HG02763 (cell line): Measurements from ENCODE around the gene TKFC.

Experiments used
- ATAC-seq: cut with Tn5 transposase; IDR thresholded peaks from one replicate; pipeline ENCODE4 v1.9.1; 2021; ENCODE audit warnings: mild to moderate bottlenecking, moderate library complexity; ENCODE audit not compliant: unreplicated experiment

TKFC gene

DNA sequence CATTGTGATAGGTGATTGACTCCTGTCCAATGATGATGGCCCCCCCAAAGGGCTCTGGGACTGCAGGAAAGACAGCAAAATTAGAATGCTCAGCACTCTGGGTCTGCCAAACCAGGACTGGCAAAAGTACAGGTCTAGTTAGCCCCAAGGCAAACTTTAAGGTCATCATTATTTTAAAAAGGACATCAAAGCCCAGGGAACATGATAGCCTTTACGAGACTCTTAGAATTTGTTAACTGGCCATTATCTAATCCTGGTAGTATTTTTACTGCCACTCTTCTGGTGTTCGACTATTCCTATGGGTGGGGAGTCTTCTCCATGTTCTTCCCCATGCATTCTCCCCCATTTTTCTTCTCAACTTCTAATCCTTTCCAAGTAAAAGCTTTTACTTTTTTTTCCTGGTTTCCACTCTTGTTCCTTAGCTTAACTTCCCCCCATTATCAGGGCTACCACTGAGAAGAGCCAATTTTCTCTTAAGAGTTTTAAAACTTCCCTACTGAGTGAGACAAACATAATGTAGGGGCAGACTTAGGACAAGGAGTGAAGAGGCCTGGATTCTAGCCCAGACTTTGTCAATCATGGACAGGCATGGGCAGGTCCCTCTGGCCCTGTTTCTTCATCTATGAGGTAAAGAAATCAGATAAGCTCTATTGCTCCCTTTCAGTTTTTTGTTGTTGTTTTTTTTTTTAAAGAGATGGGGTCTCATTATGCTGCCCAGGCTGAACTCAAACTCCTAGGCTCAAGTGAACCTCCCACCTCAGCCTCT lies 7.2 kb upstream of the TKFC start:
- no peak for ATAC-seq

DNA sequence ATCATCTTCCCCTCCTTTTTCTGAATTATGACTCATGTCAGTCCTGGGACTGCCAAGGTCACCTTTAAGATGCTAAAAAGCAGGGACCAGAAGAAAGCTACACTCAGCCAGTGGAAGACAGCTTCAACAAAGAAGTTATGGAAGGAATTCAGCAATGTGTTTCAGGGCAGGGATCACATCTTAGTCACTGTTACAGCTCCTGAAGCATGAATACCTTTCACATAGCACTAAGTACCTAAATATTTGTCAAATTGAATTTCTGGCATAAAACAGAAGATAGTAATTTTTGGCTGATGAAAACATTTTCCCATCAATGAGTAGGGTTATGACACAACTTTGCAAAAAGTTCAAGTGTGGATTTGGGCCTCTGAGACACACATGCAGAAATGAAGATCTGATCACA lies 5.4 kb upstream of the TKFC start:
- no peak for ATAC-seq

DNA sequence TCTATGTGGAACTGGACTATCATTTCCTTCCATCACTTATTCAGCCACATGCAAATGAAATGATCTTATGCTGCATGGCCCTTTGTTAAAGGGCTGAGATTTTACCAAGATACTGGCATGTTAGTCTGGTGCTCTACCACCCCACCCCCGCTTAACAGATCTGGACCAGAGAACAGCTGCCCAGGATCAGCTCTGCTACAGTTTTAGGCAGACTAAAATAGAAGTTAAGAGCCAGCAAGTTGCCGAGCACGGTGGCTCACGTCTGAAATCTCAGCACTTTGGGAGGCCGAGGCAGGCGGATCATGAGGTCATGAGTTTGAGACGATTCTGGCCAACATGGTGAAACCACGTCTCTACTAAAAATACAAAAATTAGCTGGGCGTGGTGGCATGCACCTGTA lies 4.7 kb upstream of the TKFC start:
- no peak for ATAC-seq

DNA sequence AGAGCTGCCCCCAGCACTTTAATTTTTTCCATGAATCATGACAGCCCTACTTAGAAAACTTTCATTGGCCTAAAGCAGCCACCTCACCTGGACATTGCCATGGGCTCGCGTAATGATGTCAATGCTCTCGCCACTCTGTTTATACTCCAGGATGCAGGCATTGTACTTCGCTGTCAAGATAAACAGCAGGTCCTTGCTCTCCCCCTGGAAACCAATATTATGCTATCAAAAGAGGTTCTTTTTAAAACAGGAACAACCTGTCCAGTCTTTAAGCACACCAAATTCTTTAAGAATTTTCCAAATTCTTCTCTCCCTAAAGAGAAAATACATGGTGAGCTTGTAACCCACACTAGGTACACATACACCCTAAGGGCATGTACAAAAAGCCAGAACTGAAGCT lies 3.2 kb upstream of the TKFC start:
- no peak for ATAC-seq

DNA sequence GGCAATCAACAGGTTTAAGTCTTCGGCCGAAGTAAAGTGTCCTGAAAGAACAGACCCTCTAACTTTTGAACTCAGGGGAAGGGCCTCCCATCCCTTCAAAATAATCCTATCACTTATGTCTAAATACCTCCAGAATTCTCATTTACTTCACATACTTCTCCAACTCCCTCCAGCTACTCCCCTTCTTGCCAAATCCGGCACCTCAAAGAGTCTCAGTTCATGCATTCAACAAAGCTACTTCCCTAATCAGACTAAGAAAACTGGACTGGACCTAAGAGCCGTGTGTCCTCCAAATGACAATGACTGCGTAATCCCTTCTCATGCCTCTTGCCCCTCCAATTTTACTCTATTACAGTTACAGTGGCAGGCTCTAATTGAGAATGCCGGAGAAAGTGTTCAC lies 1.4 kb upstream of the TKFC start:
- no peak for ATAC-seq

DNA sequence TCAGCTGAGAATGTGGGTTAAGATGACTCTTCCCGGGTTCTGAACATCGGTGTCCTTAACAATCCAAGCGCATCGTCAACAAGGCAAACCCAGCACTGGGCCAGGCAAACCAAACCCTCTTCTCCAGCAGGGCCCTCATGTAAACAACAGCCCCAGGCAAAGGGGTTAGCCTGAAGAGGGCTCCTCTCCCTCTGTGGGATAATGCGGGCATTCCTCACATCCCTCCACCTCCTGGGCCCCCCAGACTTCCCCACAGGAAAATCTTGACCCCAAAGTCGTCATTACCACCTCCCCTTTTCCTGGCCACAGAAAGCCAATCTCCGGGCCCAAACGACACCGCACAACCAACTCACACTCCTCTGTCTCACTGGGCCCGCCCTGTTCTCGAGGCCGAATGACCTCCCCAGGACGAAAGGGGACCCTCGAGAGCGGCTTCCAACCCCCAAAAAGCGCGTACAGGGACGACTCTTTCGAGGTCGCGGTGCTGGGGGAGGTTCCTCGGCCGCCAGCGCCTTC lies 689 bp upstream of the TKFC start:
- no peak for ATAC-seq

DNA sequence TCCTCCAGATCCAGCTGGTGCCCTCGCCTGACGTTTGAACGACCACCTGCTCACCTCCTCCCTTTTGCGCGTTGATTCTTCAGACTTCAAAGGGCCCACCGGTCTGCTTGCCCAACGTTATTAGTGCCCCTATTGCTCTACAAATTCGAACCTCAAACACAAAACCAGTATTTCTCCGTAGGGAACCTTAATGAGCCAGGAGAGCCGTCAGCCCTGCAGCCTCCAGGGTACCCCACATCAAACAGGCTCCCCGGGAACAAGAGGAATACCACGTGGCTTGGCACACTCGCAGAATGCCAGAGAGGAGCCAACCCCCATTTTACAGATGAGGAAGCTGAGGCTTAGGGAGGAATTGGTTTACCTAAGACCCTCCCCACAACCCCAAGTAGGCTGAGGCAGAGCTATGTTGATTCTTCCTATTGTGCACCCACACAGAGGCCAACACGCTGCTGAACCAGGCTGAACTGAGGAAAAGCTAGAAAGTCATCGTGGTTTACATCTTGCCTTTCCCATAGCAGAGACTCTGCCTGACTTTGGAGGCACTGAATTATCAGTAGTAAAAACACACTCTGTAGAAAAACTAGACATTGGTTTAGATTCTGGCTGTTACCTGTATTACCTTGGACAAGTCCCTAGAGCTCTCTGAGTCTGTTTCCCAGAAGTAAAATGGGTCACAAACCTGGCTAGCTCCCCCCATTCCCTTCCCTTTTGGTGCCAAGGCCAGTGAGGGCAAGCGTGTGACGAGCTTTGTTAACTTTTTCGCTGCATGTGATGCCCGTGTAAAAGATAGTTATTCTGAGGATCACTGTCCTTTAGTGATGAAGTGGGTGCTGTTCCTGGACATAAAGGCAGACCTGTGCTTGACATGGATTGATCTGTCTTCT lies 764 bp downstream of the TKFC start:
- ATAC-seq, result no peak

DNA sequence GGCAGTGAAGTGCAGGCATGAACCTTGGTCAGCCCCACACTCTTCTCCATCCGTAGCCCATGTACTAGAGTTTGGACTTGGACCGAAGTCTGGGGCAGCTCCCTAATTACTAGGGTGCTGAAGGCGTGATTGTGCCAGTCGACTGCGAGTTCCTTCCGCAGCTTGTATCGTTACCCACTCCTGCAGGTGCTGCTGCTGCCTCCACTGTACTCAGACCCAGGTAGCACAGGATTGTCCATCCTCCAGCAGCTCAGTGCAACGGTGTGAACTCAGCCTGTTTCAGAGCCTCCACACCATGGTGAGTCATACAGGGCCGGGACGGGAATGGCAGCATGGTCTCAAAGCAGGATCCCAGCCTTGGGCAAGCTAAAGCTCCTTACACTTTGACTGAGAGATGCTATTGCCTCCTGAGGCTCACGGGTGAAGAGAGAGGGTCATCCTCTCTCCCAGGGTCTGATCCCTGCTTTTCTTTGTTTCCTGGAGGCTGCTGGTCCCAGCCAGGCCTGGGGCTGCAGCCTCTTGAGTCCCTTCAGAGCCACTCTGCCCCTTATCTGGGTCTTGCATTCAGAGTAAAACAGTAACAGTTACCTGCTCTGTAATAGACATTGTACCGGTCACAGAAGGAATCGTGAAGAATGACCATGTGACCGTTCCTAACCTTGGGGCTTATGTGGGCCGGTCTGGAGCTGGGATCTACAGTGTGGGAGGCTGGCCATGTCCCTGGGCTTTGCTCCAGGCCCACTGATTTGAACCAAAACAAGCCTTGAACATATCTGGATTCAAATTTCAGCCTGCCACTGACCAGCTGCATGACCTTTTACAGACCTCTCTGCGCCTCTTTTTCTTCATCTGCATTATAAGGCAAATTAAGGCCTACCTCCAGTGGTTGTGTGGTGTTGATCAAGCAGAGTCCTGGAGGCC lies 1.7 kb downstream of the TKFC start:
- ATAC-seq, result no peak

DNA sequence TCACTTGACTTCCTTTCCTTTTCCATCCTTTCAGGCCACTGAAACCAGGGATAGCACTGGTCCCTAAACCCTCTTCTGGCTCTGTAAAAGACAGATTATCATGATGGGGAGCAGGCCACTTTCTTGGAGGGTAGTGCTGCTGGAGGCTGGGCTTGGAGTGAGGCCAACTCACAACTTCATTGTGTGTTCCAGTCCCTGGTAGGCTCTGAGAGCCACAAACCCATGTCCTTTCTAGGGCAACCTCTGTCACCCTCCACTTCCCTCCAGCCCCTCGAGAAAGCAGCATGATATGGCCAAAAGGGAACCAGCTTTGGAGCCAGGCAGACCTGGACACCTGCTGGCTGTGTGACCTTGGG lies 2.3 kb downstream of the TKFC start:
- no peak for ATAC-seq

DNA sequence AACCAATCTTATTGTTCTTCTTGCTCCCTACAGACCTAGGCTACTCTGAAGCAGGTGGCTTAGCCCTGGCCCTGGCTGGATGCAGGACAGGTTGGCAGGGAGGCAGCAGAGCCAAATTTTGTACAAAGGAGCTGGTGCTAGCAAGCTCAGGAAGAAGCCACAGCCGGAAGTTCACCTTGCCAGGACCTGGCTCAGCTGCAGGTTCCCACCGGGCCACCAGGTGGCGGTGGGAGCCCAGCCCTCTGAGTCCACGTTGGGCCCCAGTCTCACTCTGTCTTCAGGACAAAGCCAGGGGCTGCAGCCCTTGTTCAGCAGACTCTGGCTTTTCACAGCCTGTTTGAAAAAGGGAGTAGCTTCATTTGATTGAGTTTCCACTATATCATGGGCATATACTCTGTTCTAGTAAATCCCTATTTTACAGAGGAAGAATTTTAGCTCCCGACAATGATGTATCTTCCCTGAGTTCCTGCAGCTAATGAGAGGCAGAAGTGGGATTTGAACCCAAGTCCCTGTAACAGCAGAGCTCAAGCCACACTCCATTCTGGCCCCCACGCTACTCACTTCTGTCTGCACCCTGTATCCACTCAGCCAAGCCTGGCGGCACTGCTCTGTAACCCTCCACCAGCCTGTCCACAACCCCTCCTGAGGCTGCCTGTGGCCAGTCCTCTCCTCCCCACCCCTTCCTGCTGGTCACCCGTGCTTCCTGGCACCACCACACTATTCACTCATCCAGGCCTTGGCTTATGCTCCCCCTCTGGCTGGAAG lies 3.3 kb downstream of the TKFC start:
- ATAC-seq, result no peak

DNA sequence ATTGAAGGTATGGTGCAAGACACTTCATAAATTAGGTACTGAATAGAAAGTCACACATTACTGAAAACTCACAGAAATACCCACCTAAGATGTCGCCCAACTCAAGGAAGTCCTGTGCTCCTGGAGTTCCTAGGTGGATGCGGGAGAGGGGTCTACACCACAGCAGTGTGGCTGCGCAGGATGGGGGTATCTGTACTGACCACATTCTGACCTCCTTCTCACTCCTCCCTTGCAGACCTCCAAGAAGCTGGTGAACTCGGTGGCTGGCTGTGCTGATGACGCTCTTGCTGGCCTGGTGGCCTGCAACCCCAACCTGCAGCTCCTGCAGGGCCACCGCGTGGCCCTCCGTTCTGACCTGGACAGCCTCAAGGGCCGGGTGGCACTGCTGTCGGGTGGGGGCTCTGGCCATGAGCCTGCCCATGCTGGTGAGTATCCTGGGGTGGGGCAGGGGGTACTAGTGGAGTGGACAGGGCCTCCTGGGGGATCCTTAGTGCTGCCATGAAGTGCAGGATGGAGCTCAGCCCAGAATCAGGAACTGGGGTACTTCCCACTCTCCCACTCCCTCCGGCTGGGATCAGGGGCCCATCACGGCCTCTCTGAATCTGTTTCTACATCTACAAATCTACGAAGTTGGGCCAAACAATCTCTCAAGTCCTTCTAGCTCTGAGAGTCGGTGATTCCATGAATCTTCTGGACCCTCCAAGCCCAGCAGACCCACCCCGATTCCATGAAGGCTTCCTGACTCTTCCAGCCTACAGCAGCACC lies 4.9 kb downstream of the TKFC start:
- ATAC-seq, result no peak

DNA sequence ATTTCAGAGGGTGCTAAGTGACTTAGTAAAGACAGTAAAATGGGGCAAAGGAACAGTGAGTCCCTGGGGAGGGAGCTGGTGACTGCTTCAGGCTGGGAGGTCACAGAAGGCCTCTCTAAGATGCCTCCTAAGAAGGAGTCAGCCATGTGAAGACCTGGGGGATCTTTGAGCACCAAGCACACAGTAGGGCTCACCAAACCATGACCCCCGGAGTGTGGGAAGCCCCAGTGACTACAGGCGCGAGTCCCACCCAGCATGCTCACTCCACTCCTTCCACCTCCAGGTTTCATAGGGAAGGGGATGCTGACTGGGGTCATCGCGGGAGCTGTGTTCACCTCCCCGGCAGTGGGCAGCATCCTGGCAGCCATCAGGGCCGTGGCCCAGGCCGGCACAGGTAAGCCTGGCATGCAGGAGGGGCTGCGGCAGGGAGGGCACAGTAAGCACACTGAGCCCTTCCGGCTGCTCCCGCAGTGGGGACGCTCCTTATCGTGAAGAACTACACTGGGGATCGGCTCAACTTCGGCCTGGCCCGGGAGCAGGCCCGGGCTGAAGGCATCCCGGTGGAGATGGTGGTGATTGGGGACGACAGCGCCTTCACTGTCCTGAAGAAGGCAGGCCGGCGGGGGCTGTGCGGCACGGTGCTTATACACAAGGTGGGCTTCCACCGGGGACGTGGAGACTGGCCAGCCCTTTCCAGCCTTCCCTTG lies 5.9 kb downstream of the TKFC start:
- ATAC-seq, result no peak

DNA sequence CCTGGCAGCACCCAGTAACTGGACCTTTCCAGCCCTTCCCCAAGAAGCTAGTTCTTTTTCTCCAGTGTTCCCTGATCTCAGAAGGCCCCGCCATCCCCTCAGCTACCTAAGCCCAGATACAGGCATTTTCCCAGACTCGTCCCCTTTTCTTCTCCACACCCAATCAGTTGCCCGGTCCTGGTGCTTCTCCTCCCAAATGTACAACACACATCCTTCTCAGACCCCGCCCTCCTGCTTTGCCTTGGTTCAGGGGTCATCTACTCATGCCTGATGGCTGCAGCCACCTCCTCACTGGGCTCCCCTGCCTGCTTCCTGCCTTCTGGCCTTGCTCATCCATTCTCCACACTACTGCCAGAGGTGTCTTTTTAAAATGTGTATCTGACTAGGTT lies 6.5 kb downstream of the TKFC start:
- no peak for ATAC-seq

DNA sequence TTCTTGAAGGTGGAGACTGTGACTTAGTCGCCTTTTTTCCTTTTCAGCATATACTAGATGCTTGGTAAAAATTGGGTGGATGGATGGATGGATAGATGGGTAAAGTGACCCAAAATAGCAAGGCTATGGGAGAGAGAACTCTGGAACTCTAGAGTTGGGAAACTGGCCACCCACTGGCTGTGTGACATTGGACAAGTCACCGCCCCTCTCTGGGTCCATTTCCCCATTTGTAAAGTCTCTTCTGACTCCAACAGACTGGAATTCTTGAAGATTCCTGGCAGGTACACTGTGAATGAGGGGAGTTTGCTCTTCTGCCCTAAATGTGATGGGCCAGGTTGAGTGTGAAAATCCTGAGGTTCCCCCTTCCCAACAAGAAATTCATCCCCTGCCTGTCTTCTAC lies 8.0 kb downstream of the TKFC start:
- ATAC-seq, result no peak

DNA sequence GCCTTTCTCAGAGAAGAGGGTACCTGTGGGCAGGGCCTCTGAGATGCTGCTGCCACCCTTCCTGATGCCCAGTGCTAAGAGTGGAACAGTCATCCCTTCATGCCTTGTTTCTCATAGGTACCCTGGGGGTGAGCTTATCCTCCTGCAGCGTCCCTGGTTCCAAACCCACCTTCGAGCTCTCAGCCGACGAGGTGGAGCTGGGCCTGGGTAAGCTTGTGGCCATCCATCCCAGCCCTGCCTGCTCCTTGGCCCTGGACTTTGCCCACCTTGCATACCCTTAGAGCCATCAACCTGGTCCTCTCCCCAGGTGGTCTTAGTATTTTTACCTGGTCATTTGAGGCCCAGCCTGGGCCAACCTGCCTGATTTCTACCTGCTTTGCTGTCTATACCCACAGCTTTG lies 8.7 kb downstream of the TKFC start:
- no peak for ATAC-seq

DNA sequence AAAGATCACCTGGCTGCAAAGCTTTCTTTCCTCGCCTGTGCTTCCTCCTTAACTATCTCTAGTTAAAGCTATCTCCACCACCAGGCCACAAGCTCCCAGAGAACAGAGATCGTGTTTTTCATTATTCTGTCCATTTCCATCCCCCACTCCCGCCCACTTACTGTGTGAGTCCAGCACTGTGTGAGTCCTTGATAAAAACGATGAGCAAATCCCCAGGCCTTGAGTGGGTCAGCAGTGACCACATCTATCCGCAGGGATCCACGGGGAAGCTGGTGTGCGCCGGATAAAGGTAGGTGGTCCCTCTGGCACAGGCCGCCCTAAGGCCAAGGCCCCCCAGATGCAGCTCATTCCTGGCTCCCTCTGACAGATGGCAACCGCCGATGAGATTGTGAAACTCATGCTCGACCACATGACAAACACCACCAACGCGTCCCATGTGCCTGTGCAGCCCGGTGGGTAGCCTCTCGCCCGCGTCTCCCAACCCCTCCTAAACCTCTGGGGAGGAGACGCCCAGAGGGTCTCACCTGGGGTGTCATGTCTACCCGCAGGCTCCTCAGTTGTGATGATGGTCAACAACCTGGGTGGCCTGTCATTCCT lies 9.3 kb downstream of the TKFC start:
- no peak for ATAC-seq

DNA sequence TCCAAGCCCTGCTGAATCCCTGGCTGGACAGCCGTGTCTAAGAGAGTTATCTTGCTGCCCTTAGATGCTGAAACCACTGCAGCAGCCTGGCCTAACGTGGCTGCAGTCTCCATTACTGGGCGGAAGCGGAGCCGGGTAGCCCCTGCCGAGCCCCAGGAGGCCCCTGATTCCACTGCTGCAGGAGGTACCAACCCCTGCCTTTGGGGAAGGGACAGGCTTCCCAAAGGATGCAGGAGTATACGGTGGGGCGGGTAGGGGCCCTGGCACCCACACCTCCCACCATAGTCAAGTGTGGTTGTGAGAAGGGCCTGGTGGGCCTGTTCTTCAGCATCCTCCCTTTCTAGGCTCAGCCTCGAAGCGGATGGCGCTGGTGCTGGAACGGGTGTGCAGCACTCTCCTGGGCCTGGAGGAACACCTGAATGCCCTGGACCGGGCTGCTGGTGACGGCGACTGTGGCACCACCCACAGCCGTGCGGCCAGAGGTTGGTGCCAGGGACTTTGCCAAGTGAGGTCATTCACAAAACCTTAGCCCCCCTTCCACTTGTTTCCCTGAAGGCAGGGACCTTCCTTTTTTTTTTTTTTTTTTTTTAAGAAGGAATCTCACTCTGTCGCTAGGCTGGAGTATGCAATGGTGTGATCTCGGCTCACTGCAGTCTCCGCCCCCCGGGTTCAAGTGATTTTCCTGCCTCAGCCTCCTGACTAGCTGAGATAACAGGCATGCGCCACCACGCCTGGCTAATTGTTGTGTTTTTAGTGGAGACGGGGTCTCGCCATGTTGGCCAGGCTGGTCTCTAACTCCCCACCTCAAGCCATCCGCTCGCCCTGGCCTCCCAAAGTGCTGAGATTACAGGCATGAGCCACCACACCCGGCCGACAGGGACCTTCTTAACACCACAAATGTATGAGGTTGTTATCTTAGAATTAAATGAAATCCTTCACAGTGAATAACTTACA lies 11.0 kb downstream of the TKFC start:
- no peak for ATAC-seq
